ENCODE measurements around the gene CAV1.
A peak's percentile ranks its signal among the peaks of the same experiment; 100 is the strongest.
"Not testable (repeated sequence)": the region's sequence is repeated elsewhere in the genome, so short reads cannot be mapped to it uniquely, and the experiment has no call there.

Gene CAV1

GRCh38 chr7:116584721-116585120 lies 59.9 kb downstream of the CAV1 start:
- no peak for DNase-seq

- no peak for DNase-seq
Measured at GRCh38 chr7:116585392-116585791, 60.6 kb downstream of the CAV1 start.

GRCh38 chr7:116585967-116586366 lies 61.1 kb downstream of the CAV1 start:
- DNase-seq: no peak

- DNase-seq: not testable (repeated sequence)
Measured at GRCh38 chr7:116587200-116587599, 62.4 kb downstream of the CAV1 start.

GRCh38 chr7:116588225-116588624 lies 63.4 kb downstream of the CAV1 start:
- no peak for DNase-seq

- peak; percentile 57 for DNase-seq
Measured at GRCh38 chr7:116588641-116589594, 64.1 kb downstream of the CAV1 start.

GRCh38 chr7:116591202-116592040 lies 66.6 kb downstream of the CAV1 start:
- no peak for DNase-seq

- DNase-seq: no peak
Measured at GRCh38 chr7:116592041-116592355, 67.2 kb downstream of the CAV1 start.

GRCh38 chr7:116592445-116592844 lies 67.6 kb downstream of the CAV1 start:
- no peak for DNase-seq

- DNase-seq: no peak
Measured at GRCh38 chr7:116593359-116594075, 68.7 kb downstream of the CAV1 start.

- DNase-seq: no peak
Measured at GRCh38 chr7:116595063-116595462, 70.2 kb downstream of the CAV1 start.

- DNase-seq: no peak
Measured at GRCh38 chr7:116597384-116597783, 72.5 kb downstream of the CAV1 start.

- DNase-seq: no peak
Measured at GRCh38 chr7:116598278-116598677, 73.4 kb downstream of the CAV1 start.

- DNase-seq: no peak
Measured at GRCh38 chr7:116598861-116599260, 74.0 kb downstream of the CAV1 start.

- DNase-seq: no peak
Measured at GRCh38 chr7:116601426-116601825, 76.6 kb downstream of the CAV1 start.

GRCh38 chr7:116607299-116607698 lies 82.5 kb downstream of the CAV1 start:
- DNase-seq: no peak

GRCh38 chr7:116610210-116610609 lies 85.4 kb downstream of the CAV1 start:
- no peak for DNase-seq

GRCh38 chr7:116610721-116611120 lies 85.9 kb downstream of the CAV1 start:
- DNase-seq: no peak
